B cell (primary cell): ENCODE results near the gene CMIP. TPM values are rescaled to one million over a fixed set of nuclear protein-coding genes. Genes with fewer than 3 reads are reported as not detected.

ENCODE experiments used
- ATAC-seq: fragments of 200-7000 bp; cut with Tn5 transposase; one replicate; pipeline ENCODE4 v1.10.0; 2021; ENCODE audit warnings: low read depth, mild to moderate bottlenecking, moderate number of reproducible peaks, moderate library complexity
- CTCF ChIA-PET: fragments of 350-600 bp; sonication (Branson Sonifier 250); formaldehyde crosslinking; loops from one replicate; lab custom pipeline; 2021; ENCODE audit warnings: antibody characterized with exemption, inconsistent platforms; lab: Charles Lee
- POLR2A ChIA-PET: fragments of 350-600 bp; sonication (Branson Sonifier 250); formaldehyde crosslinking; loops from one replicate; lab custom pipeline; 2021; ENCODE audit warnings: antibody characterized with exemption; lab: Charles Lee
- DNase-seq: peaks from one replicate; pipeline ENCODE4 v3.0.0; 2013
- H2AFZ ChIP-seq: 2 replicates; pipeline ENCODE4 v1.6.1; 2012; ENCODE audit warnings: mild to moderate bottlenecking, low read depth, low read length; ENCODE audit not compliant: insufficient read depth, poor library complexity, severe bottlenecking
- H3K27ac ChIP-seq, 2 donors: 1 replicate in 1 of 2; 2 replicates in 1 of 2; pipeline ENCODE4 v1.5.1; 2012 to 2013; ENCODE audit warnings: low read length in 2 of 2, mild to moderate bottlenecking in 2 of 2, moderate library complexity in 1 of 2
- H3K27me3 ChIP-seq, 4 experiments: fragments of 200-600 bp in 1 of 4; sonication (generic) in 1 of 4; replicated peaks in 1 of 4; 1 replicate in 2 of 4; 2 replicates in 2 of 4; pipeline versions ENCODE4 v1.6.1 to v1.7.0; 2013 to 2016; ENCODE audit warnings: low read length in 3 of 4, mild to moderate bottlenecking in 2 of 4, mixed read lengths in 1 of 4, moderate library complexity in 1 of 4; ENCODE audit not compliant: insufficient read depth in 4 of 4, control insufficient read depth in 3 of 4; ENCODE audit errors: control extremely low read depth in 1 of 4
- H3K36me3 ChIP-seq, 2 experiments: replicated peaks in 1 of 2; 1 replicate in 1 of 2; 2 replicates in 1 of 2; pipeline versions ENCODE4 v1.6.1 to v1.7.1; 2013; ENCODE audit warnings: low read length in 1 of 2; ENCODE audit not compliant: insufficient read depth in 2 of 2, control insufficient read depth in 1 of 2; ENCODE audit errors: control extremely low read depth in 1 of 2, extremely low read depth in 1 of 2
- H3K4me1 ChIP-seq, 2 donors: fragments of 200-600 bp in 1 of 2; sonication (generic) in 1 of 2; 1 replicate in 1 of 2; 2 replicates in 1 of 2; pipeline versions ENCODE4 v1.5.1 to v1.6.1; 2013 to 2017; ENCODE audit warnings: low read length in 2 of 2; ENCODE audit not compliant: control insufficient read depth in 2 of 2, insufficient read depth in 2 of 2
- H3K4me2 ChIP-seq: replicated peaks from 2 replicates; pipeline ENCODE3; 2012; ENCODE audit warnings: mild to moderate bottlenecking, low read depth, low read length; ENCODE audit not compliant: poor library complexity, severe bottlenecking
- H3K4me3 ChIP-seq, 5 experiments: fragments of 200-600 bp in 1 of 5; sonication (generic) in 1 of 5; 1 replicate in 3 of 5; 2 replicates in 2 of 5; pipeline versions ENCODE4 v1.5.1 to v1.7.0; 2011 to 2016; ENCODE audit warnings: low read length in 4 of 5, mild to moderate bottlenecking in 4 of 5, low read depth in 2 of 5, control low read depth in 1 of 5, moderate library complexity in 1 of 5; ENCODE audit not compliant: insufficient read depth in 1 of 5; ENCODE audit errors: control extremely low read depth in 1 of 5, extremely low read depth in 1 of 5
- H3K79me2 ChIP-seq: fragments of 200-600 bp; sonication (generic); one replicate; pipeline ENCODE4 v1.6.0; 2016; ENCODE audit warnings: low read length; ENCODE audit not compliant: control insufficient read depth, insufficient read depth
- H3K9ac ChIP-seq: fragments of 200-600 bp; sonication (generic); 2 replicates; pipeline ENCODE4 v1.6.1; 2017; ENCODE audit warnings: mild to moderate bottlenecking, low read length, moderate library complexity
- H3K9me3 ChIP-seq, 3 donors: one replicate each; pipeline versions ENCODE4 v1.6.1 to v1.7.1; 2013; ENCODE audit warnings: low read length in 2 of 3; ENCODE audit not compliant: control insufficient read depth in 2 of 3, insufficient read depth in 1 of 3; ENCODE audit errors: control extremely low read depth in 1 of 3
- H4K20me1 ChIP-seq: 2 replicates; pipeline ENCODE4 v1.6.0; 2012; ENCODE audit warnings: mild to moderate bottlenecking, low read length; ENCODE audit not compliant: insufficient read depth, control insufficient read depth, poor library complexity, severe bottlenecking
- H3K27ac Mint-ChIP-seq: one replicate; pipeline ENCODE4 v1.8.0; 2021; ENCODE audit warnings: mixed read lengths
- H3K27me3 Mint-ChIP-seq: one replicate; pipeline ENCODE4 v1.8.0; 2021; ENCODE audit warnings: mixed read lengths
- H3K4me1 Mint-ChIP-seq: one replicate; pipeline ENCODE4 v1.8.0; 2021; ENCODE audit warnings: mixed read lengths
- H3K4me3 Mint-ChIP-seq: one replicate; pipeline ENCODE4 v1.8.0; 2021; ENCODE audit warnings: mixed read lengths
- H3K9me3 Mint-ChIP-seq: one replicate; pipeline ENCODE4 v1.8.0; 2022; ENCODE audit warnings: mixed read lengths; ENCODE audit not compliant: insufficient read depth
- CTCF ChIP-seq: fragments of 200-600 bp; IDR thresholded peaks from one replicate; pipeline ENCODE4 v1.8.0; 2022; ENCODE audit warnings: antibody characterized with exemption, mild to moderate bottlenecking
- EZH2 ChIP-seq: IDR thresholded peaks from 2 replicates; pipeline ENCODE4 v1.6.1; 2012; ENCODE audit warnings: borderline replicate concordance, low read depth, mild to moderate bottlenecking, moderate library complexity, low read length; ENCODE audit not compliant: insufficient read depth, poor library complexity, severe bottlenecking
- WGBS: methylation state at CpG from one replicate; pipeline ENCODE4 v1.1.5; 2013; ENCODE audit warnings: missing lambda C conversion rate; ENCODE audit not compliant: insufficient coverage; 5-methylcytosine and 5-hydroxymethylcytosine counted together
- intact Hi-C: fragments of 100-400 bp; cut with micrococcal nuclease; formaldehyde crosslinking; loops from one replicate; pipeline ENCODE4 v1.10.0; 2022
- polyA plus RNA-seq: library from polyadenylated mRNA; depleted of rRNA; stranded (reverse); fragments of >200 nt; gene quantifications from 2 replicates; pipeline ENCODE4 v1.2.3, GENCODE V29; 2012
- total RNA-seq, 2 donors: library from RNA; stranded (reverse); fragments of 120-200 nt in 1 of 2; gene quantifications; 1 replicate in 1 of 2; 2 replicates in 1 of 2; pipeline versions ENCODE4 v1.2.3 to v1.2.4, GENCODE V29; 2013 to 2022

CMIP gene
- total and polyA plus RNA-seq, 2 donors (not counting 1 experiment from before 2014, with no cell fraction given): 27.1 to 155 TPM

- Mint-ChIP-seq H3K9me3 (no peaks in the 10 kb centered on the region), H3K4me1 (peaks cover 13% of the 10 kb centered on the region), H3K27ac (no peak overlapping the region), H3K4me3 (no peak overlapping the region), H3K27me3 (no peaks in the 10 kb centered on the region)
- H3K36me3 ChIP-seq: peaks cover 0 to 40% of the 10 kb centered on the region in 2 experiments
- 98% methylated on average over 7 of the region's 20 CpGs for WGBS
- no peaks in the 10 kb centered on the region for H3K27me3 ChIP-seq
- no peak for DNase-seq
- no peaks in the 10 kb centered on the region for H3K79me2 ChIP-seq
- intact Hi-C loops: no loop called here
- H2AFZ ChIP-seq: no peak overlapping the region
- no peaks in the 10 kb centered on the region for H3K9me3 ChIP-seq
- H3K4me3 ChIP-seq: no peak overlapping the region
- no peaks in the 10 kb centered on the region for H4K20me1 ChIP-seq
- H3K27ac ChIP-seq: no peak overlapping the region
- CTCF ChIA-PET: interaction anchor here (0.6 kb wide), 1 partner anchor 307 kb away, joined by 6 read pairs; no protein-coding TSS in a partner anchor
- ATAC-seq: no peak
- TF ChIP-seq CTCF (no peak), EZH2 (no peak)
- POLR2A ChIA-PET: no interaction called here
- H3K4me2 ChIP-seq: no peak overlapping the region
- no peak overlapping the region for H3K9ac ChIP-seq
- H3K4me1 ChIP-seq: peaks cover 7 to 8% of the 10 kb centered on the region in 2 donors
Observed at GRCh38 chr16:81710044-81710443, 265.4 kb downstream of the CMIP start.

- H3K4me1 Mint-ChIP-seq: peaks cover 18% of the 10 kb centered on the region
- TF ChIP-seq EZH2 (no peak), CTCF (no peak)
- ATAC-seq (no peak), DNase-seq (no peak)
- Histone ChIP-seq H2AFZ (no peak overlapping the region), H3K27me3 (no peaks in the 10 kb centered on the region), H3K9ac (no peak overlapping the region), H3K4me3 (no peak overlapping the region), H3K9me3 (no peaks in the 10 kb centered on the region), H3K79me2 (no peaks in the 10 kb centered on the region), H3K27ac (no peak overlapping the region), H4K20me1 (no peaks in the 10 kb centered on the region), H3K4me1 (peaks cover 12 to 13% of the 10 kb centered on the region in 2 donors), H3K4me2 (no peak overlapping the region), H3K36me3 (peaks cover 0 to 34% of the 10 kb centered on the region in 2 experiments)
- POLR2A ChIA-PET: no interaction called here
- H3K9me3 Mint-ChIP-seq: no peaks in the 10 kb centered on the region
- intact Hi-C loops: no loop called here
- whole genome bisulfite sequencing: 85% methylated on average over 5 of the region's 12 CpGs
- no peaks in the 10 kb centered on the region for H3K27me3 Mint-ChIP-seq
- CTCF ChIA-PET: no interaction called here
- no peak overlapping the region for H3K4me3 Mint-ChIP-seq
- no peak overlapping the region for H3K27ac Mint-ChIP-seq
Observed at GRCh38 chr16:81710596-81710995, 266.0 kb downstream of the CMIP start.
